Mammary epithelial cell (primary cell): Measurements from ENCODE around the gene CWC27.

Source experiments
- EZH2 ChIP-seq: IDR thresholded peaks from 2 replicates; pipeline ENCODE4 v1.6.1; 2012; ENCODE audit warnings: low read length, inconsistent platforms, borderline replicate concordance
- TF ChIP-seq, protein P1 (sequence below), 2 donors: IDR thresholded peaks in 1 of 2; conservative IDR thresholded peaks in 1 of 2; 2 replicates each; pipeline ENCODE4 v1.5.1; 2011 to 2012; ENCODE audit warnings: inconsistent platforms in 2 of 2, low read length in 2 of 2, mild to moderate bottlenecking in 2 of 2, control low read depth in 1 of 2, low read depth in 1 of 2; ENCODE audit not compliant: insufficient read depth in 1 of 2; ENCODE audit errors: extremely low read depth in 1 of 2

GRCh38 chr5:65015767-65016166, 247.0 kb downstream of the CWC27 start:
- no peak for TF ChIP-seq EZH2
- TF ChIP-seq, protein P1, sequence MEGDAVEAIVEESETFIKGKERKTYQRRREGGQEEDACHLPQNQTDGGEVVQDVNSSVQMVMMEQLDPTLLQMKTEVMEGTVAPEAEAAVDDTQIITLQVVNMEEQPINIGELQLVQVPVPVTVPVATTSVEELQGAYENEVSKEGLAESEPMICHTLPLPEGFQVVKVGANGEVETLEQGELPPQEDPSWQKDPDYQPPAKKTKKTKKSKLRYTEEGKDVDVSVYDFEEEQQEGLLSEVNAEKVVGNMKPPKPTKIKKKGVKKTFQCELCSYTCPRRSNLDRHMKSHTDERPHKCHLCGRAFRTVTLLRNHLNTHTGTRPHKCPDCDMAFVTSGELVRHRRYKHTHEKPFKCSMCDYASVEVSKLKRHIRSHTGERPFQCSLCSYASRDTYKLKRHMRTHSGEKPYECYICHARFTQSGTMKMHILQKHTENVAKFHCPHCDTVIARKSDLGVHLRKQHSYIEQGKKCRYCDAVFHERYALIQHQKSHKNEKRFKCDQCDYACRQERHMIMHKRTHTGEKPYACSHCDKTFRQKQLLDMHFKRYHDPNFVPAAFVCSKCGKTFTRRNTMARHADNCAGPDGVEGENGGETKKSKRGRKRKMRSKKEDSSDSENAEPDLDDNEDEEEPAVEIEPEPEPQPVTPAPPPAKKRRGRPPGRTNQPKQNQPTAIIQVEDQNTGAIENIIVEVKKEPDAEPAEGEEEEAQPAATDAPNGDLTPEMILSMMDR (conservative IDR thresholded peaks at IDR 0.05 in 1 of 2, IDR thresholded peaks at IDR 0.05 in 1 of 2; ENCODE audit: extremely low read depth in 1 of 2, insufficient read depth in 1 of 2, low read depth in 1 of 2, low read length in 2 of 2) = no peak
